ENCODE measurements around the gene NSD2.
"Not testable (repeated sequence)": the region's sequence is repeated elsewhere in the genome, so short reads cannot be mapped to it uniquely, and the experiment has no call there.

The NSD2 gene

DNA sequence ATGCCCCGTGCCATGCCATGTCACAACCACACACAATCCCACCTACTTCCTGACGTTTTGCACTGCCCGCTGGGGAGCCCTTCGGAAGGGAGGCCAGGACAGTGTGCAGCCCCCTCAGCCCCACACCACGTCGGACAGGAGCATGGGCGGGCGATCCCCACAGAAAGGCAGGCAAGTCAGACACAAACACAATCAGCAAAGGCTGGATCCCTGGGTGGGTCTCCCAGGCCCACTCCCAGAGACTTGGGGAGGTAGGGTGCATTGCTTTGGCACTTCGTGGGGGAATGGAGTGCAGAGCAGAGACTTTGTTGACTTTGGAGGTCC, 29.3 kb upstream of the NSD2 start:
- TF ChIP-seq, protein P1, sequence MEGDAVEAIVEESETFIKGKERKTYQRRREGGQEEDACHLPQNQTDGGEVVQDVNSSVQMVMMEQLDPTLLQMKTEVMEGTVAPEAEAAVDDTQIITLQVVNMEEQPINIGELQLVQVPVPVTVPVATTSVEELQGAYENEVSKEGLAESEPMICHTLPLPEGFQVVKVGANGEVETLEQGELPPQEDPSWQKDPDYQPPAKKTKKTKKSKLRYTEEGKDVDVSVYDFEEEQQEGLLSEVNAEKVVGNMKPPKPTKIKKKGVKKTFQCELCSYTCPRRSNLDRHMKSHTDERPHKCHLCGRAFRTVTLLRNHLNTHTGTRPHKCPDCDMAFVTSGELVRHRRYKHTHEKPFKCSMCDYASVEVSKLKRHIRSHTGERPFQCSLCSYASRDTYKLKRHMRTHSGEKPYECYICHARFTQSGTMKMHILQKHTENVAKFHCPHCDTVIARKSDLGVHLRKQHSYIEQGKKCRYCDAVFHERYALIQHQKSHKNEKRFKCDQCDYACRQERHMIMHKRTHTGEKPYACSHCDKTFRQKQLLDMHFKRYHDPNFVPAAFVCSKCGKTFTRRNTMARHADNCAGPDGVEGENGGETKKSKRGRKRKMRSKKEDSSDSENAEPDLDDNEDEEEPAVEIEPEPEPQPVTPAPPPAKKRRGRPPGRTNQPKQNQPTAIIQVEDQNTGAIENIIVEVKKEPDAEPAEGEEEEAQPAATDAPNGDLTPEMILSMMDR (IDR thresholded peaks at IDR 0.05) = no peak
- DNase-seq (ENCODE audit: low spot score) = no peak
- H3K27ac ChIP-seq = no peak overlapping the region
- no peak overlapping the region for H3K4me3 ChIP-seq

DNA sequence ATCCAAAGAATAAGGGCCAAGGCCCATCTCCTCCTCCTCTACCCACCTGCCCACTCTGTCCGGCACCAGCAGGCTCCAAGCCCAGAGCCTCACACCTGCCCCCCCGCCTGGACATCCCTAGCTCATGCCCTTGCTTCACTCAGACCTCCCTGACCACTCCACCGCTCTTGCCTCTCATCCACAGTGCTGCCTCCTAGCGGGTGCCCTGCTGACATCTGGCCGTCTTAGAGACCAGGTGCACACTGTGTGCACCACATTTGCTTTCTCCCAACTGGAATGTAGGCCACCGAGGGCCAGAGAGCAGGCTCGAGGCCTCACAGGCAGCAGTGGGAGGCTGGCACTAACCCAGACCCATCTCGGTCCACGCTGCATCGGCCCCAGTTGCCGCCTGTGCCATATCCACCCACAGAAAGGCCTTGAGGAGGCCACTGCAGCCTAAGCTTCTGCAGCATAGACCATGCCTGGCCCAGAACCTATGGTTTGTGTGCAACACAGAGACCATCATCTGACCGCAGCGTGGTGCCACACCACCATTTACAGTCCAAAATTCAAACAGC, 28.8 kb upstream of the NSD2 start:
- TF ChIP-seq, protein P1 (IDR thresholded peaks at IDR 0.05) = no peak
- H3K4me3 ChIP-seq = no peak overlapping the region
- no peak for DNase-seq (ENCODE audit: low spot score)
- H3K27ac ChIP-seq = no peak overlapping the region

DNA sequence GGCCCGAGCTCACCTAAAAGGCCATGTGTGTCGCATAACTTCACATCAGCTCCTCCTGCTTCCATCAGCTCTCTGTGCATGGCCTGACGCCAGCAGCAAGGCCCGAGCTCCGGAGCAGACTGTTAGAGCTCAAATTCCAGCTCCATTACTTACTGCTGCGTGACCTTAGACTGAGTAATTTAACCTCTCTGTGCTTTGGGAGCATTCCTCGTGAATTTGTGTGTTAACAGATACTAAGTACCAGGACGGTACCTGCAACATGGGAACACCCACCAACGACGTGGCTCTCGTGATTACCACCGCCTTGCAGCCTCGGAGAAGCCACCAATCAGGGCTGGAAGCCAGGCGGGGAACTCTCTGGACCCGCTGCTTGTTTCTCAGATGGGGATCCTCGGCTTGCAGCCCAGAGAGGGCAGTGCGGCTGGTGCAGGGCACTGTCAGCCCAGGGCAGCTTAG, 28.2 kb upstream of the NSD2 start:
- TF ChIP-seq, protein P1 (IDR thresholded peaks at IDR 0.05) = no peak
- Histone ChIP-seq H3K4me3 (no peak overlapping the region), H3K27ac (no peak overlapping the region)
- no peak for DNase-seq (ENCODE audit: low spot score)

DNA sequence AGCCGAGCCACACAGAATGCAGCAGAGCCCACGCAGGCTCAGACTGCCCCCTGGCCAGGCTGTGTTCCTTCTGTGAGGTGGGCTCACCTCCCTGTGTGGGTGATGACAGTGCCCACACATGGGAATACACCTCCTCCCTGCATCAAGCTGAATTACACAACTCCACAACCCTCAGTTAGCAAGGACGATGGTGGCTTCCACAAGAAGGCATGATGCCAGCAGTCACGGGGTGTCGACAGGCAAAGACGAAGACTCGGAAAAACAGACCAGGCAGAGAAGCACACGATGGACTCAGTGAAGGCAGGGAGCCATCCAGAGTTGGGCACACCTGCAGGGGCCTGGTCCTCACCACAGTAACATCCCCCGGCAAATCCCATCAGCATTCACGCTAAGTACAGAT, 27.3 kb upstream of the NSD2 start:
- Histone ChIP-seq H3K4me3 (no peak overlapping the region), H3K27ac (no peak overlapping the region)
- DNase-seq (ENCODE audit: low spot score) = no peak
- TF ChIP-seq, protein P1 (IDR thresholded peaks at IDR 0.05) = no peak

DNA sequence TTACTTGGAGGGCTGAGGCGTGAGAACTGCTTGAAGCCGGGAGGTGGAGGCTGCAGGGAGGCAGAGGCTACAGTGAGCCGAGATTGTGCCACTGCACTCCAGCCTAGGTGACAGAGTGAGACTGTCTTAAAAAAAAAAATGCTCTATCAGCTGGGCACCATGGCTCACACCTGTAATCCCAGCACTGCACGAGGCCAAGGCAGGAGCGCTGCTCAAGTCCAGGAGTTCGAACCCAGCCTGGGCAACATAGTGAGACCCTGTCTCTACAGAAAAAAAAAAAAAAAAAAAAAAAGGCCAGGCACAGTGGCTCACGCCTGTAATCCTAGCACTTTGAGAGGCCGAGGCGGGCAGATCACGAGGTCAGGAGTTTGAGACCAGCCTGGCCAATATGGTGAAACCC, 26.6 kb upstream of the NSD2 start:
- not testable (repeated sequence) for H3K4me3 ChIP-seq; H3K27ac ChIP-seq; DNase-seq (ENCODE audit: low spot score)

DNA sequence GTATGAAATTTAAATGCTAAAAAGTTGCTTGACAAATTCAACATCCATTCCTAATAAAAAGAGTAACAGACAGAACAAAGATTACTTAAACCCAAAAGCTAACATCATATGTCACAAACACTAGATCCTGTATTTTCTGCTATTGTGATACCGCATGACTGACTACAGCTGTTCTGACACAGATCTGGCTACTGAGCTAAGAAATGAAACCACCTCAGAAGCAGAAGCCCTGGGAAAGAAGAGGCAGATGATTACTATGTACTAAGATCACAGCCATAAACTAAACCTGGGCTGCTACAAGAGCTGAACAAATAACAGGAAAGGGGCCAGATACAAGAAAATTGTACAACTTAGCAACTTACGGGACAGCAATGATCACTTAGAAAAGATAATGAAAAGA, 24.6 kb upstream of the NSD2 start:
- TF ChIP-seq, protein P1 (IDR thresholded peaks at IDR 0.05) = no peak
- no peak for DNase-seq (ENCODE audit: low spot score)
- Histone ChIP-seq H3K27ac (no peak overlapping the region), H3K4me3 (no peak overlapping the region)

DNA sequence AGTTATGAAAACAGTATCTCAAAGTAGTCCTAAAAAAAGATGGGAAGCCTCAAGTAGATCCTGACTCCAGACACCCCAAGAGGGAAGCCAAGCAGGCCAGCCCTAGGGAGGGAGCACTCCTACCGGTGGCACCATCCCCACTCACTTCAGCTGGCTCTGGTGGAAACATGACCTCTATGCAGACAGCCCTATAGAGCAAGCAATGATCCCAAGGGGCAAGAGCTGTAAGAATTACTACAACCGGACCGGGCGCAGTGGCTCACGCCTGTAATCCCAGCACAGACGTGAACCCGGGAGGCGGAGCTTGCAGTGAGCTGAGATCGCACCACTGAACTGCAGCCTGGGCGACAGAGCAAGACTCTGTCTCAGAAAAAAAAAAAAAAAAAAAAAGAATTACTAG, 20.9 kb upstream of the NSD2 start:
- Histone ChIP-seq H3K4me3 (no peak overlapping the region), H3K27ac (no peak overlapping the region)
- TF ChIP-seq, protein P1 (IDR thresholded peaks at IDR 0.05) = no peak
- no peak for DNase-seq (ENCODE audit: low spot score)

DNA sequence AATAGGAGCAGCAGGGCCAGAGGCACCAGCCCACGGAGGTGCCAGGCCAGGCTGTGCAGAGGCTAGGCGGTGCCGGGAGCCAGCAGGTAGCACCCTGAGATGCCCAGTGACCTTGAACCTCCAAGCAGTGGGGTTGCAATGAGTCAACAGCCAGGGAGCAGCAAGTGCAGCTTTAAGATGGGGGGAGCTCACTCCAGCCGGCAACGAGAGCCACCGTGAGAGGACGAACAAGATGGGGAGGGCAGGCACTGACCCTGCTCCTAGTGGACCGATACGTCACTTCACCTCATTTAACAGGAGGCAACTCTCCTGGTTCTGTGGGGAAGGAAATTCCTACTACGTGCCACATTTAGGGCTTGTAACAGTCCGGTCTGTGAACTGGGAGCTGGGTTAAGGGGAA, 20.0 kb upstream of the NSD2 start:
- H3K4me3 ChIP-seq = no peak overlapping the region
- DNase-seq (ENCODE audit: low spot score) = no peak
- TF ChIP-seq, protein P1 (IDR thresholded peaks at IDR 0.05) = no peak
- no peak overlapping the region for H3K27ac ChIP-seq

Data from coronary artery (tissue), 2 donors.